ENCODE measurements around the gene ZNF629.

Gene ZNF629

GRCh38 chr16:30769379-30770089 lies 17.5 kb downstream of the ZNF629 start:
- no peak overlapping the region for H3K4me3 ChIP-seq (ENCODE audit: low read depth, low read length)
- no peak for DNase-seq (ENCODE audit: low read depth)

- DNase-seq (ENCODE audit: low read depth) = no peak
- no peak overlapping the region for H3K4me3 ChIP-seq (ENCODE audit: low read depth, low read length)
Observed at GRCh38 chr16:30768583-30769181, 18.3 kb downstream of the ZNF629 start.

GRCh38 chr16:30767767-30768465 lies 19.1 kb downstream of the ZNF629 start:
- DNase-seq (ENCODE audit: low read depth) = no peak
- no peak overlapping the region for H3K4me3 ChIP-seq (ENCODE audit: low read depth, low read length)

GRCh38 chr16:30766933-30767284 lies 20.1 kb downstream of the ZNF629 start:
- no peak overlapping the region for H3K4me3 ChIP-seq (ENCODE audit: low read depth, low read length)
- no peak for DNase-seq (ENCODE audit: low read depth)

- no peak for DNase-seq (ENCODE audit: low read depth)
- H3K4me3 ChIP-seq (ENCODE audit: low read depth, low read length) = no peak overlapping the region
Observed at GRCh38 chr16:30766206-30766932, 20.6 kb downstream of the ZNF629 start.

GRCh38 chr16:30764816-30765465 lies 22.1 kb downstream of the ZNF629 start:
- DNase-seq (ENCODE audit: low read depth) = no peak
- H3K4me3 ChIP-seq (ENCODE audit: low read depth, low read length) = no peak overlapping the region

GRCh38 chr16:30764086-30764485 lies 22.9 kb downstream of the ZNF629 start:
- no peak overlapping the region for H3K4me3 ChIP-seq (ENCODE audit: low read depth, low read length)
- DNase-seq (ENCODE audit: low read depth) = no peak

GRCh38 chr16:30762991-30763725 lies 23.8 kb downstream of the ZNF629 start:
- no peak for DNase-seq (ENCODE audit: low read depth)
- H3K4me3 ChIP-seq (ENCODE audit: low read depth, low read length) = peak overlapping the region; percentile 97

GRCh38 chr16:30761928-30762902 lies 24.8 kb downstream of the ZNF629 start, which contains the start of the genes CFAP119 and RNF40:
Gene CFAP119 (minus strand): TSS chr16:30762062. CDS start chr16:30761748, 314 bp downstream.
Gene RNF40 (plus strand): TSS chr16:30762322. CDS start chr16:30762546, 224 bp downstream.
- peak within 1 kb of the TSS; percentile 97 for H3K4me3 ChIP-seq (ENCODE audit: low read depth, low read length)
- peak; percentile 89 for DNase-seq (ENCODE audit: low read depth)

GRCh38 chr16:30761427-30761927 lies 25.5 kb downstream of the ZNF629 start:
- H3K4me3 ChIP-seq (ENCODE audit: low read depth, low read length) = peak overlapping the region; percentile 97
- DNase-seq (ENCODE audit: low read depth) = no peak

GRCh38 chr16:30760577-30761426 lies 26.2 kb downstream of the ZNF629 start:
- H3K4me3 ChIP-seq (ENCODE audit: low read depth, low read length) = peak overlapping the region; percentile 97

GRCh38 chr16:30760001-30760559 lies 26.9 kb downstream of the ZNF629 start:
- H3K4me3 ChIP-seq (ENCODE audit: low read depth, low read length) = no peak overlapping the region
- DNase-seq (ENCODE audit: low read depth) = no peak

More at GRCh38 chr16:30760577-30761426, 26.2 kb downstream of the ZNF629 start:
- DNase-seq (ENCODE audit: low read depth) = no peak

- H3K4me3 ChIP-seq (ENCODE audit: low read depth, low read length) = no peak overlapping the region
Observed at GRCh38 chr16:30758988-30759491, 28.0 kb downstream of the ZNF629 start.

GRCh38 chr16:30757316-30757715 lies 29.7 kb downstream of the ZNF629 start:
- DNase-seq (ENCODE audit: low read depth) = no peak
- H3K4me3 ChIP-seq (ENCODE audit: low read depth, low read length) = no peak overlapping the region

More at GRCh38 chr16:30758988-30759491, 28.0 kb downstream of the ZNF629 start:
- DNase-seq (ENCODE audit: low read depth) = no peak

- H3K4me3 ChIP-seq (ENCODE audit: low read depth, low read length) = no peak overlapping the region
- no peak for DNase-seq (ENCODE audit: low read depth)
Observed at GRCh38 chr16:30756781-30757100, 30.3 kb downstream of the ZNF629 start.
